Glutamatergic neuron (in vitro differentiated cells): ENCODE results near the gene UBL4A. TPM values are rescaled to one million over a fixed set of nuclear protein-coding genes. Genes with fewer than 3 reads are reported as not detected.

Experiments
- DNase-seq: peaks from one replicate; pipeline ENCODE4 v3.0.0; 2022
- H3K27ac Mint-ChIP-seq: one replicate; pipeline ENCODE4 v1.8.0; 2020; ENCODE audit warnings: mild to moderate bottlenecking, mixed read lengths, inconsistent platforms; ENCODE audit not compliant: unreplicated experiment
- H3K27me3 Mint-ChIP-seq: one replicate; pipeline ENCODE4 v1.8.0; 2020; ENCODE audit warnings: mild to moderate bottlenecking, moderate library complexity, mixed read lengths, inconsistent platforms; ENCODE audit not compliant: unreplicated experiment
- H3K36me3 Mint-ChIP-seq: one replicate; pipeline ENCODE4 v1.8.0; 2020; ENCODE audit warnings: mild to moderate bottlenecking, mixed read lengths, inconsistent platforms; ENCODE audit not compliant: unreplicated experiment
- H3K4me1 Mint-ChIP-seq: one replicate; pipeline ENCODE4 v1.8.0; 2020; ENCODE audit warnings: mild to moderate bottlenecking, low read depth, mixed read lengths, inconsistent platforms; ENCODE audit not compliant: unreplicated experiment
- H3K4me3 Mint-ChIP-seq: one replicate; pipeline ENCODE4 v1.8.0; 2020; ENCODE audit warnings: mild to moderate bottlenecking, mixed read lengths, inconsistent platforms; ENCODE audit not compliant: unreplicated experiment
- H3K9me3 Mint-ChIP-seq: one replicate; pipeline ENCODE4 v1.8.0; 2020; ENCODE audit warnings: mild to moderate bottlenecking, moderate library complexity, mixed read lengths, inconsistent platforms; ENCODE audit not compliant: unreplicated experiment
- long read RNA-seq: library from polyadenylated mRNA; unstranded; transcript quantifications from one replicate; pipeline ENCODE4 v2.0.0, GENCODE V29; 2020; ENCODE audit not compliant: unreplicated experiment
- total RNA-seq: library from RNA; stranded (reverse); fragmentation: NEBNext Ultra II Directional; extraction: Animal tissue kit (Norgen Biotek cat#: 25700); gene quantifications from one replicate; pipeline ENCODE4 v1.2.1, GENCODE V29; 2021; ENCODE audit not compliant: unreplicated experiment
- TF ChIP-seq, protein P1 (sequence below): fragments of 200-600 bp; sonication (generic); IDR thresholded peaks from one replicate; pipeline ENCODE4 v1.5.0; 2021; ENCODE audit not compliant: partially characterized antibody, unreplicated experiment

The UBL4A gene
- 28.4 TPM for total RNA-seq
- long read RNA-seq, transcript UBL4A-202 (4 exons, 2,382 nt): major isoform, 35 of 42 reads
- long read RNA-seq, partial matches to known transcripts: 0 of 42 reads
- long read RNA-seq, other reads (novel, unspliced or antisense): 4 of 42 reads

DNA sequence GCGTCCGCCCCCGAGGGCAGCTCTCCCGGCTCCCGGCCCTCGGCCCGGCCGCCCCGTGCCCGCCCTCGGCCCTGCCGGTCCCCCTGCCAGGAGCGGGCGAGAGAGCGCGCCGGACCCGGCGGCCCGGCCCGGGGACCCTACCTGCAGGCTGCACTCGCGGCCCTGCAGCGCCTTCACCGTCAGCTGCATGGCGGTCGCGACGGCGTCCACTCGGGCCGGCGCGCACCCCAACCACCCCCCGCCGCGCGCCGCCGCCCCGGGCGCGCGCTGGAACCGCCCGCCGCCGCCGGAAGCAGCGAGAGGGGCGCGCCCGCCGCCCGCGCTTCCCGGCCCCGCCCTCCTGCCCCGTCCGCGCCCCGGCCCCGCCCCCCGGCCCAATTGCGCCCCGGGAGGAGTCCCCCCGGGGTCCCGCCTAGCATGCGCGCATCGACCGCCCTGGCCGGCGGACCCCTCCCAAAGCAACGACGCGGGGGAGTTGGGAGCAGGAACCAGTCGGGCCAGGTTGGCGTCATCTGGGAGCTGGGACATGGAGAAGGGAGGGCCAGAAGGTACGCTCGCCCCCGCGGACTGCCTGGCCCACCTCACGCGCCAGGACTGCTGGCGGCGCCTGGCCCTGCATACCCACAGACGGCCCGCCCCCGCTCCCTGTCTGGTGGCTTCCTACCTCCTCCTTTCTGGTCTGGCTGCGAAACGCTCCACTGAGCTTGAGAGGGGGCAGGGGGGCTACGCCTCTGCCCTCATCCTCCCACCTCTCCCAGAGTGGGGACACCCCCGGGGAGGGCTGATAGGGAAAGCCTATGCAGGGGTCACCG, at the start of gene UBL4A:
Gene UBL4A, minus strand, starts transcription at position 220 of the 812 bp plus-strand sequence. Its CDS starts 31 bp downstream, at position 189.
- Mint-ChIP-seq H3K4me1 (no peaks in the 10 kb centered on the region), H3K27ac (no peak within 1 kb of the TSS)
- TF ChIP-seq, protein P1, sequence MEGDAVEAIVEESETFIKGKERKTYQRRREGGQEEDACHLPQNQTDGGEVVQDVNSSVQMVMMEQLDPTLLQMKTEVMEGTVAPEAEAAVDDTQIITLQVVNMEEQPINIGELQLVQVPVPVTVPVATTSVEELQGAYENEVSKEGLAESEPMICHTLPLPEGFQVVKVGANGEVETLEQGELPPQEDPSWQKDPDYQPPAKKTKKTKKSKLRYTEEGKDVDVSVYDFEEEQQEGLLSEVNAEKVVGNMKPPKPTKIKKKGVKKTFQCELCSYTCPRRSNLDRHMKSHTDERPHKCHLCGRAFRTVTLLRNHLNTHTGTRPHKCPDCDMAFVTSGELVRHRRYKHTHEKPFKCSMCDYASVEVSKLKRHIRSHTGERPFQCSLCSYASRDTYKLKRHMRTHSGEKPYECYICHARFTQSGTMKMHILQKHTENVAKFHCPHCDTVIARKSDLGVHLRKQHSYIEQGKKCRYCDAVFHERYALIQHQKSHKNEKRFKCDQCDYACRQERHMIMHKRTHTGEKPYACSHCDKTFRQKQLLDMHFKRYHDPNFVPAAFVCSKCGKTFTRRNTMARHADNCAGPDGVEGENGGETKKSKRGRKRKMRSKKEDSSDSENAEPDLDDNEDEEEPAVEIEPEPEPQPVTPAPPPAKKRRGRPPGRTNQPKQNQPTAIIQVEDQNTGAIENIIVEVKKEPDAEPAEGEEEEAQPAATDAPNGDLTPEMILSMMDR: no peak

GRCh38 chrX:154535892-154536291, 49.5 kb upstream of the UBL4A start:
- H3K36me3 Mint-ChIP-seq: no peaks in the 10 kb centered on the region
- no peaks in the 10 kb centered on the region for H3K9me3 Mint-ChIP-seq
- no peak overlapping the region for H3K4me3 Mint-ChIP-seq

More for the DNA sequence above, at the start of gene UBL4A:
- H3K27me3 Mint-ChIP-seq: no peaks in the 10 kb centered on the region
- DNase-seq: peak; percentile 55
- H3K4me3 Mint-ChIP-seq: peak within 1 kb of the TSS; percentile 74
- no peaks in the 10 kb centered on the region for H3K36me3 Mint-ChIP-seq
- H3K9me3 Mint-ChIP-seq: peaks cover 4% of the 10 kb centered on the region

GRCh38 chrX:154534526-154535322, 48.3 kb upstream of the UBL4A start:
- no peaks in the 10 kb centered on the region for H3K4me1 Mint-ChIP-seq
- no peaks in the 10 kb centered on the region for H3K9me3 Mint-ChIP-seq
- H3K4me3 Mint-ChIP-seq: no peak overlapping the region
- H3K27me3 Mint-ChIP-seq: peaks cover 1% of the 10 kb centered on the region
- TF ChIP-seq, protein P1: peak; percentile 81
- peak; percentile 87 for DNase-seq
- no peaks in the 10 kb centered on the region for H3K36me3 Mint-ChIP-seq
- no peak overlapping the region for H3K27ac Mint-ChIP-seq

More at GRCh38 chrX:154535892-154536291, 49.5 kb upstream of the UBL4A start:
- TF ChIP-seq, protein P1: no peak
- no peak overlapping the region for H3K27ac Mint-ChIP-seq
- no peaks in the 10 kb centered on the region for H3K4me1 Mint-ChIP-seq
- no peak for DNase-seq
- no peaks in the 10 kb centered on the region for H3K27me3 Mint-ChIP-seq

DNA sequence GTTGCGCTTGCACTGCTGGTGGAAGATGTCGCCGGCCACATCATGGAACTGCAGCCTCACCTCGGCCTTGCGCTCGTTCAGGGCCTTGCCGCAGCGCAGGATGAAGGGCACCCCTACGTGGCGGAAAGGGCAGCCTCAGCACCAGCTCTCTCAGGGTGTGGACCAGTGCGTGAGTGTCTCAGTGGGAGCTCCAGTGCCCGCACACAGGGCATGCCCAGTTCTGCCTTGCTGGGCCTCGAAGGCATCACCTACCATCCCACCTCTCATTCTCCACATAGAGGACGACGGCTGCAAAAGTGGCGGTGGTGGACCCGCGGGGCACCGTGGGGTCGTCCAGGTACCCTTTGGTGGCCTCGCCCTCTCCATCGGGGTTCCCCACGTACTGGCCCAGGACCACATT, 46.3 kb upstream of the UBL4A start:
- TF ChIP-seq, protein P1: no peak
- Mint-ChIP-seq H3K27ac (no peak overlapping the region), H3K4me3 (no peak overlapping the region), H3K9me3 (no peaks in the 10 kb centered on the region), H3K27me3 (peaks cover 1% of the 10 kb centered on the region), H3K4me1 (no peaks in the 10 kb centered on the region), H3K36me3 (no peaks in the 10 kb centered on the region)
- no peak for DNase-seq
